H1 (cell line): ENCODE results near the gene SH2D2A. TPM values are rescaled to one million over a fixed set of nuclear protein-coding genes. Genes with fewer than 3 reads are reported as not detected.

Experiments used
- CTCF ChIA-PET: fragments of 300-600 bp; sonication (Branson Sonifier 250); formaldehyde crosslinking; loops from one replicate; lab custom pipeline; 2021; ENCODE audit not compliant: partially characterized antibody; lab: Charles Lee
- POLR2A ChIA-PET: fragments of 300-600 bp; sonication (Branson Sonifier 250); formaldehyde crosslinking; loops from one replicate; lab custom pipeline; 2021; ENCODE audit warnings: inconsistent platforms; ENCODE audit not compliant: partially characterized antibody; lab: Charles Lee
- DNase-seq, 2 experiments: peaks; one replicate each; pipeline versions ENCODE4 v3.0.0 to v3.0.0-alpha.2; 2010 to 2022; ENCODE audit warnings: low spot score in 2 of 2, low read depth in 1 of 2, mixed read lengths in 1 of 2
- FAIRE-seq: peaks from 2 replicates; lab custom pipeline; 2011; peaks lifted over from hg19 to GRCh38; lab: Jason Lieb, UNC
- H2AFZ ChIP-seq: 2 replicates; pipeline ENCODE4 v1.8.1; 2012; ENCODE audit warnings: low read length, inconsistent platforms
- H2AK5ac ChIP-seq: 2 replicates; pipeline ENCODE4 v1.6.1; 2013; ENCODE audit warnings: low read depth, low read length
- H2BK120ac ChIP-seq: replicated peaks from 2 replicates; pipeline ENCODE3; 2013; ENCODE audit warnings: low read depth, low read length, inconsistent platforms
- H2BK12ac ChIP-seq: 2 replicates; pipeline ENCODE4 v1.6.1; 2013; ENCODE audit warnings: low read depth, low read length
- H2BK15ac ChIP-seq: 2 replicates; pipeline ENCODE4 v1.6.1; 2013; ENCODE audit warnings: low read length
- H2BK20ac ChIP-seq: 2 replicates; pipeline ENCODE4 v1.6.1; 2013; ENCODE audit warnings: low read length
- H2BK5ac ChIP-seq: 2 replicates; pipeline ENCODE4 v1.6.1; 2013; ENCODE audit warnings: low read depth, low read length
- H3K14ac ChIP-seq: 2 replicates; pipeline ENCODE4 v1.6.1; 2013; ENCODE audit warnings: inconsistent platforms; ENCODE audit not compliant: insufficient read length
- H3K18ac ChIP-seq: 2 replicates; pipeline ENCODE4 v1.6.1; 2013; ENCODE audit warnings: low read length; ENCODE audit errors: extremely low read depth
- H3K23ac ChIP-seq: 2 replicates; pipeline ENCODE4 v1.6.1; 2013; ENCODE audit warnings: inconsistent platforms; ENCODE audit not compliant: insufficient read length
- H3K23me2 ChIP-seq: 2 replicates; pipeline ENCODE4 v1.6.1; 2013; ENCODE audit warnings: low read depth, low read length
- H3K27ac ChIP-seq: 2 replicates; pipeline ENCODE4 v1.6.1; 2011; ENCODE audit warnings: low read depth, low read length, inconsistent platforms
- H3K27me3 ChIP-seq, 4 experiments: replicated peaks in 1 of 4; 1 replicate in 1 of 4; 2 replicates in 3 of 4; pipeline versions ENCODE4 v1.6.1 to v1.8.1; 2011 to 2013; ENCODE audit warnings: low read length in 3 of 4, mild to moderate bottlenecking in 3 of 4, inconsistent platforms in 2 of 4, mixed read lengths in 2 of 4, moderate library complexity in 1 of 4; ENCODE audit not compliant: control insufficient read depth in 3 of 4, insufficient read depth in 3 of 4; ENCODE audit errors: extremely low read depth in 1 of 4
- H3K36me3 ChIP-seq, 4 experiments: 2 replicates each; pipeline versions ENCODE4 v1.6.1 to v1.8.1; 2011 to 2013; ENCODE audit warnings: mild to moderate bottlenecking in 4 of 4, low read length in 3 of 4, moderate library complexity in 2 of 4, control low read depth in 1 of 4, inconsistent platforms in 1 of 4; ENCODE audit not compliant: insufficient read depth in 4 of 4, control insufficient read depth in 2 of 4
- H3K4ac ChIP-seq: replicated peaks from 2 replicates; pipeline ENCODE3; 2013; ENCODE audit warnings: low read length, low read depth, mixed read lengths, inconsistent platforms; ENCODE audit not compliant: insufficient read length
- H3K4me1 ChIP-seq, 4 experiments: replicated peaks in 1 of 4; 1 replicate in 1 of 4; 2 replicates in 3 of 4; pipeline versions ENCODE4 v1.6.1 to v1.8.1; 2011 to 2013; ENCODE audit warnings: low read length in 3 of 4, inconsistent platforms in 2 of 4, mixed read lengths in 1 of 4; ENCODE audit not compliant: insufficient read depth in 4 of 4, control insufficient read depth in 3 of 4
- H3K4me2 ChIP-seq, 2 experiments: 2 replicates each; pipeline versions ENCODE4 v1.6.1 to v1.8.1; 2011 to 2013; ENCODE audit warnings: low read depth in 2 of 2, low read length in 2 of 2, control low read depth in 1 of 2, inconsistent platforms in 1 of 2, mild to moderate bottlenecking in 1 of 2; ENCODE audit not compliant: insufficient read depth in 1 of 2
- H3K4me3 ChIP-seq, 4 experiments: fragments of 200-600, 300-600 bp in 1 of 4; sonication (generic), shearing (Covaris generic), sonication (Bioruptor Twin) in 1 of 4; 2 replicates each; pipeline versions ENCODE4 v1.5.1 to v1.8.1; 2011 to 2016; ENCODE audit warnings: low read length in 4 of 4, low read depth in 3 of 4, control low read depth in 2 of 4, inconsistent platforms in 2 of 4, mild to moderate bottlenecking in 2 of 4, mixed read lengths in 1 of 4, moderate library complexity in 1 of 4; ENCODE audit not compliant: insufficient read depth in 2 of 4; ENCODE audit errors: extremely low read depth in 1 of 4
- H3K56ac ChIP-seq: replicated peaks from 2 replicates; pipeline ENCODE3; 2013; ENCODE audit warnings: low read depth, mild to moderate bottlenecking, mixed read lengths, low read length, inconsistent platforms; ENCODE audit not compliant: insufficient read length
- H3K79me1 ChIP-seq: 2 replicates; pipeline ENCODE4 v1.6.1; 2013; ENCODE audit warnings: low read depth, low read length, control low read depth
- H3K79me2 ChIP-seq, 2 experiments: 2 replicates each; pipeline versions ENCODE4 v1.6.1 to v1.8.1; 2012 to 2013; ENCODE audit warnings: low read length in 2 of 2, mild to moderate bottlenecking in 2 of 2, inconsistent platforms in 1 of 2; ENCODE audit not compliant: insufficient read depth in 2 of 2, control insufficient read depth in 1 of 2
- H3K9ac ChIP-seq, 4 experiments: replicated peaks in 1 of 4; 1 replicate in 1 of 4; 2 replicates in 3 of 4; pipeline versions ENCODE4 v1.6.1 to v1.8.1; 2011 to 2013; ENCODE audit warnings: low read depth in 3 of 4, low read length in 3 of 4, control low read depth in 2 of 4, mild to moderate bottlenecking in 2 of 4, moderate library complexity in 2 of 4, inconsistent platforms in 1 of 4; ENCODE audit errors: extremely low read depth in 1 of 4
- H3K9me3 ChIP-seq, 2 experiments: 2 replicates each; pipeline versions ENCODE4 v1.6.1 to v1.8.1; 2012 to 2013; ENCODE audit warnings: mild to moderate bottlenecking in 2 of 2, moderate library complexity in 2 of 2, control low read depth in 1 of 2, inconsistent platforms in 1 of 2, low read depth in 1 of 2, low read length in 1 of 2, mixed read lengths in 1 of 2; ENCODE audit not compliant: insufficient read depth in 2 of 2
- H4K20me1 ChIP-seq, 2 experiments: replicated peaks in 1 of 2; 2 replicates each; pipeline versions ENCODE3 to v1.8.1; 2011 to 2013; ENCODE audit warnings: inconsistent platforms in 2 of 2, low read length in 2 of 2, mild to moderate bottlenecking in 1 of 2; ENCODE audit not compliant: insufficient read depth in 2 of 2, control insufficient read depth in 1 of 2
- H4K5ac ChIP-seq: 2 replicates; pipeline ENCODE4 v1.6.1; 2013; ENCODE audit warnings: low read length, low read depth, mixed read lengths, inconsistent platforms; ENCODE audit not compliant: insufficient read length
- H4K8ac ChIP-seq: 2 replicates; pipeline ENCODE4 v1.8.0; 2013; ENCODE audit warnings: mild to moderate bottlenecking, moderate library complexity, low read length, inconsistent platforms; ENCODE audit not compliant: insufficient read depth; ENCODE audit errors: extremely low read depth
- H4K91ac ChIP-seq: replicated peaks from 2 replicates; pipeline ENCODE3; 2013; ENCODE audit warnings: low read length, mixed read lengths, inconsistent platforms; ENCODE audit not compliant: insufficient read length
- WGBS, 2 experiments: shearing (Covaris generic) in 1 of 2; methylation state at CpG; one replicate each; pipeline versions ENCODE4 v1.1.6 to v1.1.7; 2013 to 2015; ENCODE audit warnings: low lambda C conversion rate in 2 of 2, mixed read lengths in 2 of 2, inconsistent platforms in 1 of 2, low coverage in 1 of 2, missing lambda C conversion rate in 1 of 2; ENCODE audit not compliant: insufficient replicate concordance in 2 of 2, insufficient coverage in 1 of 2, insufficient read length in 1 of 2; ENCODE audit errors: extremely low coverage in 1 of 2, missing lambda C conversion rate in 1 of 2; 5-methylcytosine and 5-hydroxymethylcytosine counted together
- polyA plus RNA-seq, 7 experiments: library from polyadenylated mRNA; depleted of rRNA in 3 of 7; stranded (reverse) in 5 of 7; unstranded in 2 of 7; fragments of >200 nt in 5 of 7; fragments of 200-250 nt in 2 of 7; gene quantifications; 1 replicate in 5 of 7; 2 replicates in 1 of 7; 4 replicates in 1 of 7; pipeline versions ENCODE4 v1.2.1 to v1.2.3, GENCODE V29; 2011 to 2013; ENCODE audit warnings: missing spikeins in 2 of 7, mixed read lengths in 2 of 7
- total RNA-seq: library from RNA; stranded (reverse); fragmentation: NEBNext Ultra II Directional; extraction: Animal tissue kit (Norgen Biotek cat#: 25700); gene quantifications from 2 replicates; pipeline ENCODE4 v1.2.1, GENCODE V29; 2021

The SH2D2A gene
- total and polyA plus RNA-seq, 2 of the 8 experiments (the other 6 are each of a cell fraction or from before 2014, with no cell fraction given), result 3.3 to 7.9 TPM

GRCh38 chr1:156863631-156864030, 47.0 kb upstream of the SH2D2A start:
- Histone ChIP-seq H3K14ac (no peak overlapping the region), H3K27ac (no peak overlapping the region), H3K56ac (no peak overlapping the region), H3K79me2 (no peaks in the 10 kb centered on the region), H3K4ac (no peak overlapping the region), H4K20me1 (peaks cover 1 to 7% of the 10 kb centered on the region in 2 experiments), H3K4me2 (no peak overlapping the region), H4K91ac (no peak overlapping the region), H3K23me2 (peaks cover 19% of the 10 kb centered on the region; the same call in 1 of the 2 replicates), H4K5ac (no peak overlapping the region), H3K18ac (no peak overlapping the region), H3K4me1 (peaks cover 0 to 21% (median 17%) of the 10 kb centered on the region in 4 experiments; a peak in 5 of 7 replicates), H3K9me3 (no peaks in the 10 kb centered on the region), H3K9ac (no peak overlapping the region), H2AFZ (no peak overlapping the region), H2BK5ac (no peak overlapping the region), H4K8ac (no peak overlapping the region), H2BK12ac (no peak overlapping the region), H3K79me1 (no peaks in the 10 kb centered on the region), H2AK5ac (no peak overlapping the region; the same call in 1 of the 2 replicates), H2BK120ac (no peak overlapping the region), H3K23ac (no peak overlapping the region), H2BK15ac (no peak overlapping the region), H3K36me3 (peaks cover 0 to 2% (median 0%) of the 10 kb centered on the region in 4 experiments; a peak in 1 of 8 replicates), H2BK20ac (no peak overlapping the region), H3K4me3 (no peak overlapping the region), H3K27me3 (peaks cover 41 to 67% (median 59%) of the 10 kb centered on the region in 4 experiments)
- no peak for DNase-seq
- WGBS, 2 experiments, result 72% methylated on average over 7 of the region's 7 CpGs; no CpG with 5 or more reads in 1 of the 2 experiments
- ChIA-PET CTCF (interaction anchor here (0.8 to 25.2 kb wide), 11 partner anchors 14 to 181 kb away, joined by 3 to 719 read pairs (median 84); partner anchors contain the start of genes LRRC71 and PEAR1), POLR2A (no interaction called here)
- FAIRE-seq, result no peak
